Mononuclear cell (primary cell): ENCODE measurements around the gene ANTXR1. TPM values are rescaled to one million over a fixed set of nuclear protein-coding genes. Genes with fewer than 3 reads are reported as not detected.

Experiments used
- H3K27me3 ChIP-seq: 2 replicates; pipeline ENCODE4 v1.6.0; 2011; ENCODE audit warnings: low read length, control low read depth; ENCODE audit not compliant: insufficient read depth
- H3K4me1 ChIP-seq: 2 replicates; pipeline ENCODE4 v1.5.1; 2011; ENCODE audit warnings: mild to moderate bottlenecking, low read length, control low read depth; ENCODE audit not compliant: insufficient read depth
- H3K4me3 ChIP-seq: 2 replicates; pipeline ENCODE4 v1.5.1; 2011; ENCODE audit warnings: mild to moderate bottlenecking, low read length, moderate library complexity
- H3K9me3 ChIP-seq: 2 replicates; pipeline ENCODE4 v1.5.1; 2011; ENCODE audit warnings: low read depth, mild to moderate bottlenecking, control low read depth, low read length
- total RNA-seq: library from RNA; depleted of rRNA; stranded (reverse); fragments of >200 nt; gene quantifications from one replicate; pipeline ENCODE4 v1.2.3, GENCODE V29; 2012

The ANTXR1 gene
- total RNA-seq, 1 donor: under 0.01 TPM

DNA sequence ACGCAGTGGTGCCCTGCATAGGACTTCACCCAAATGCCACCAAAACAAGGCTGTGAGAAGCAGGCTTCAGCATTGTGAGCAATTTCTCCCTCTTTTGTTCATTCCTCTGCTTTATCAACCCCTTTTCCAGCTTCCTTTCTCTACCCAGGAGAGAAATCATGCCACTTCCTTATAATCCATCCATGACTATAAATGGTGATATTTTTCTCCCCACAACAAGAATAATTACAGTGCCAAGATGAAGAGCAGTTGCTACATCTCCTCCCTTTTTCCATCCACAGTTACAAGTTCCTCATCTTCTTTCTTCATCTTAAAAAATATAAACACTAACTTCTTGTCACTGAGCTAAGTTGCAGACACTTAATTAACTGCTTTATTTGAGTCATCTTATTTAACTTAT lies 167.2 kb downstream of the ANTXR1 start:
- Histone ChIP-seq H3K4me1 (peaks cover 39% of the 10 kb centered on the region), H3K4me3 (no peak overlapping the region), H3K9me3 (no peaks in the 10 kb centered on the region), H3K27me3 (no peaks in the 10 kb centered on the region)

- Histone ChIP-seq H3K4me3 (no peak overlapping the region), H3K4me1 (peaks cover 39% of the 10 kb centered on the region), H3K27me3 (no peaks in the 10 kb centered on the region), H3K9me3 (no peaks in the 10 kb centered on the region)
These were observed 168.0 kb downstream of the ANTXR1 start for GRCh38 chr2:69180974-69181373.

- H3K4me3 ChIP-seq: no peak overlapping the region
- H3K4me1 ChIP-seq: peaks cover 32% of the 10 kb centered on the region
- no peaks in the 10 kb centered on the region for H3K27me3 ChIP-seq
- H3K9me3 ChIP-seq: no peaks in the 10 kb centered on the region
These were observed 168.9 kb downstream of the ANTXR1 start for GRCh38 chr2:69181806-69182427.

DNA sequence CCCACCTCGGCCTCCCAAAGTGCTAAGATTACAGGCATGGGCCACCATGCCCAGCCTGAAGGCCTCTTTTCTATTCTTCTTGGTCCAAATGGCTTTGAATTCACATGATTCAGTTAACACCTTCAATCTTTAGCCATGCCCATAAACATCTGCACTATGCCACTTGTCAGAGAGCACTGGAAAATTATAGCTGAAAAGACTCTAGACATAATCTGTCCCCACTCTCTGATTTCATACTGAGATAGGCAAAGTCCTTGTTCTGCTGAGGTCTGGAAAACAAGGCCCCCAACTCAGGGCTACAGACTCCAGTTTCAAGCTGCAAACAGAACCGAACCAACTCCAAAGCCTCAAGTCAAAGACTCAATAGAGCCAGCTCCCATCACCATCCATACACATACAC lies 170.7 kb downstream of the ANTXR1 start:
- no peaks in the 10 kb centered on the region for H3K27me3 ChIP-seq
- H3K9me3 ChIP-seq: no peaks in the 10 kb centered on the region
- no peak overlapping the region for H3K4me3 ChIP-seq
- peaks cover 16% of the 10 kb centered on the region for H3K4me1 ChIP-seq

DNA sequence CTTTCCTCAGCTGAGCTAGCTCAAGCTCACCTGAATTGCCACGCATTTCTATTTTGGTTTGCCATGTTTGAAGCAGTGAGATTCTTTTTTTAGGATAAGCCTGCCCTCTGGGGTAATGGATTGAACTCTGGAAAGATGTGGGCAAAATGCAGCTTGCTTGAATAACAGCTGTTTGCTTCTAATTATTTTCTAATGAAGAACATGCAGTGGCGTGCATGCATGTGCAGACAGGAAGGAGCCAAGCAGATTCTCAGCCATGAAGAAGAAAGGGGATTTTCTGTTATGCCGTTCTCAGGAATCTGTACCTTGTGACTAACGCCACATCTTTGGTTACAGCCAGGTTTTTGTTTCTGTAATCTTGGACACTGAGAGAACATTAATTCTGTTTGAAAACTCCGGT lies 171.2 kb downstream of the ANTXR1 start:
- no peaks in the 10 kb centered on the region for H3K27me3 ChIP-seq
- peaks cover 11% of the 10 kb centered on the region for H3K4me1 ChIP-seq
- no peaks in the 10 kb centered on the region for H3K9me3 ChIP-seq
- H3K4me3 ChIP-seq: no peak overlapping the region

- H3K4me1 ChIP-seq: no peaks in the 10 kb centered on the region
- no peaks in the 10 kb centered on the region for H3K27me3 ChIP-seq
- H3K4me3 ChIP-seq: no peak overlapping the region
- no peaks in the 10 kb centered on the region for H3K9me3 ChIP-seq
These were observed 172.8 kb downstream of the ANTXR1 start for GRCh38 chr2:69185807-69186206.

- Histone ChIP-seq H3K27me3 (no peaks in the 10 kb centered on the region), H3K4me1 (no peaks in the 10 kb centered on the region), H3K4me3 (no peak overlapping the region), H3K9me3 (no peaks in the 10 kb centered on the region)
These were observed 173.6 kb downstream of the ANTXR1 start for GRCh38 chr2:69186614-69187013.

DNA sequence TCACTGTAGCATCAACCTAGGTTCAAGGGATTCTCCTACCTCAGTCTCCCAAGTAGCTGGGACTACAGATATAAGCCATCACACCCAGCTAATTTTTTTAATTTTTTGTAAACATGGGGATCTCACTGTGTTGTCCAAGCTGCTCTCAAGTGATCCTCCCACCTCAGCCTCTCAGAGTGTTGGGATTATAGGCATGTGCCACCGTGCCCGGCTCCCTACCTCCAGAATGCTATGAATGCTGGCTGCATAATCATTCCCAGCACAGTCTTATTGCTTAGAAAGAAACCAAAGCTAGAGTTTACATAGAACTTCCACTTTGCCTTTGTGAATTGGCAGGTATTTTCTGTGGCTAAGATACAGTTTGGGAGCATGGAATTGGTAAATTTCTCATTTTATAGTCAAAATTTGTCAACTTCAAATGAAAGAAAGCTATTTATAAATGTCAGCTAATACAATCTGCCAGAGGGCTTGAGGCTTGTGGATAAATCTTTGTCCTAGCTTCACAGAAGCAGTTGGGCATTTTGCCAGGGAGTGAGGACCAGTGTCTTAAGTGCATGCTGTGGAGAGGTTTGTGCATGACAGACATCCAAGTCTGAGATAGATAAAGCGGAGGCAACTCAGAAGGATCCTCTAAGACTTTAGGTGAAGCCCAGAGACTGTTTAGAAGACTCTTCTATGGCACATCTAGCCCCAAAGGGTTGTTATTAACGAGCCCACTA lies 175.4 kb downstream of the ANTXR1 start:
- H3K4me3 ChIP-seq: no peak overlapping the region
- no peaks in the 10 kb centered on the region for H3K27me3 ChIP-seq
- no peaks in the 10 kb centered on the region for H3K4me1 ChIP-seq
- H3K9me3 ChIP-seq: no peaks in the 10 kb centered on the region

DNA sequence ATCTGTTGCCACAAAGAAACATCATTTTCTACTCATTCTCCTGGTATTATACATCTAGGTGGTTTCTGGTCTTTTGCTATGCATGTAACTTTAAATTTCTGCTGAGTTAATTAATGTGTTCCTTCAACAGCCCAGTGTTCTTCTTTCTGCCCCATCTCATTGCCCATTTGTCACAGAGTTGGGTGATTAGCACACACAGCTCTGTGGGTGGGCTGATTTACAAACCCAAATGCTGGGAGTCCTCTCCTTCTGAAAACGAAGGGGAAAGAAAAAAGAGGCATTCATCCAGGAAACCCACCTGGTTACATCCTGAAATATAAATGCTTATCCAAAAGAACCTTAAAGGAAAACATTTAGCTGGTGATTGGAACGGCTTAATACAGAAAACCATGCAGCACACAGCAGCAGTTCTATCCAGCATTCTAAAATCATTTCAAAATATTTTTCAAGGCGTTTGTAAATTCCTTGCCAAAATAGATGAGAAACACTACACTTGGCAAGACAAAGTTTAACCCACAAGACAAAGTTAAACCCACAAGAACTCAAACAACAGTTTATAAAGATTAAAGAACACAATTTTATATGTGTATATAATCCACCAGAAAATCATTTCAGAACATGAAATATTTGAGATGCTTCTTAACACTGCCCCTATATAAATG lies 177.9 kb downstream of the ANTXR1 start:
- Histone ChIP-seq H3K9me3 (no peaks in the 10 kb centered on the region), H3K4me3 (no peak overlapping the region), H3K4me1 (no peaks in the 10 kb centered on the region), H3K27me3 (no peaks in the 10 kb centered on the region)

GRCh38 chr2:69191634-69192033 lies 178.7 kb downstream of the ANTXR1 start:
- H3K4me1 ChIP-seq: no peaks in the 10 kb centered on the region
- no peaks in the 10 kb centered on the region for H3K9me3 ChIP-seq
- H3K27me3 ChIP-seq: no peaks in the 10 kb centered on the region
- H3K4me3 ChIP-seq: no peak overlapping the region

- Histone ChIP-seq H3K4me3 (no peak overlapping the region), H3K9me3 (no peaks in the 10 kb centered on the region), H3K27me3 (no peaks in the 10 kb centered on the region), H3K4me1 (no peaks in the 10 kb centered on the region)
These were observed 179.4 kb downstream of the ANTXR1 start for GRCh38 chr2:69192176-69192945.

DNA sequence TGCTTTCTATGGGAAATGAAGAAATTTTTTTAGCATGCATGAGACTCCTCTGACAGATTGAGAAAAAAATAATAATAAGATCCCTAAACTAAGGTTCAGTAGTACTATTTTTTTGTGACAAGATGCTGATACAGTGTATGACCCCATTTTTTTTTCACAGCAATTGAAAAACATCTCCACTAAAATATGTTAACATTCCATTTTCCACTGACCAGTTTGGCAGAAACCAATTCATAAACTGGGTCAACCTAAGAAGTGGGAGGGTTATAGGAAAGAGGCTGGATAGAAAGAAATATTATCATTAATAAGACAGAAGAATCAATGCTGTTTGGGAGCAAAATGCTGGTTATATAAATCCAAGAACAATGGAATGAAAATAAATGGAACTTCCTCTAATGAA lies 182.7 kb downstream of the ANTXR1 start:
- H3K27me3 ChIP-seq: no peaks in the 10 kb centered on the region
- H3K9me3 ChIP-seq: no peaks in the 10 kb centered on the region
- no peaks in the 10 kb centered on the region for H3K4me1 ChIP-seq

GRCh38 chr2:69196327-69197117 lies 183.5 kb downstream of the ANTXR1 start:
- no peak overlapping the region for H3K4me3 ChIP-seq
- no peaks in the 10 kb centered on the region for H3K9me3 ChIP-seq
- H3K4me1 ChIP-seq: no peaks in the 10 kb centered on the region
- no peaks in the 10 kb centered on the region for H3K27me3 ChIP-seq

More for the DNA sequence above, 182.7 kb downstream of the ANTXR1 start:
- H3K4me3 ChIP-seq: no peak overlapping the region

- H3K9me3 ChIP-seq: no peaks in the 10 kb centered on the region
- H3K4me1 ChIP-seq: peaks cover 6% of the 10 kb centered on the region
- no peak overlapping the region for H3K4me3 ChIP-seq
- H3K27me3 ChIP-seq: no peaks in the 10 kb centered on the region
These were observed 187.1 kb downstream of the ANTXR1 start for GRCh38 chr2:69200107-69200520.
